ENCODE results near the gene ETFDH. TPM values are rescaled to one million over a fixed set of nuclear protein-coding genes. Genes with fewer than 3 reads are reported as not detected.

Gene ETFDH
- total and polyA plus RNA-seq, 8 donors: 11.6 to 33.3 (median 14.2) TPM

DNA sequence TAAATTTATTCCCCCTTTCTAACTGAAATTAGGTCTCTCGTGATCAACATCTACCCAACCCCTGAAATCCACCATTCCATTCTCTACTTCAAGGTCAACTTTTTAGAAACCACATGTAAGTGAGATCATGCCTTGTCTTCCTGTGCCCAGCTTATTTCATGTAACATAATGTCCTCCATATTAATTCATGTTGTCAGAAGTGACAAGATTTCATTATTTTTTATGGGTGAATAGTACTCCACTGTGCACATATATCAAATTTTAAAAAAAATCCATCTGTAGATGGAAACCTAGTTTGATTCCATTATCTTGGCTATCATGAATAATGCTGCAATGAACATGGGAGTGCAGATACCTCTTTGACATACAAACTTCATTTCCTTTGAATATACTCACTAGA is 49.6 kb downstream of the ETFDH start:
- Histone ChIP-seq H3K27me3 (no peaks in the 10 kb centered on the region), H3K4me3 (no peak overlapping the region), H3K27ac (no peak overlapping the region), H3K9me3 (no peaks in the 10 kb centered on the region), H3K36me3 (peaks cover 0 to 12% (median 0%) of the 10 kb centered on the region in 3 donors), H3K4me1 (peaks cover 0 to 8% (median 5%) of the 10 kb centered on the region in 3 donors)
- no peak for ATAC-seq
- intact Hi-C loops (cut with DNase I): loop anchor here in 1 of 3 donors (10.0 kb wide), 1 partner anchor 483 kb away; no protein-coding TSS in a partner anchor
- FAIRE-seq: no peak
- TF ChIP-seq, protein P1, sequence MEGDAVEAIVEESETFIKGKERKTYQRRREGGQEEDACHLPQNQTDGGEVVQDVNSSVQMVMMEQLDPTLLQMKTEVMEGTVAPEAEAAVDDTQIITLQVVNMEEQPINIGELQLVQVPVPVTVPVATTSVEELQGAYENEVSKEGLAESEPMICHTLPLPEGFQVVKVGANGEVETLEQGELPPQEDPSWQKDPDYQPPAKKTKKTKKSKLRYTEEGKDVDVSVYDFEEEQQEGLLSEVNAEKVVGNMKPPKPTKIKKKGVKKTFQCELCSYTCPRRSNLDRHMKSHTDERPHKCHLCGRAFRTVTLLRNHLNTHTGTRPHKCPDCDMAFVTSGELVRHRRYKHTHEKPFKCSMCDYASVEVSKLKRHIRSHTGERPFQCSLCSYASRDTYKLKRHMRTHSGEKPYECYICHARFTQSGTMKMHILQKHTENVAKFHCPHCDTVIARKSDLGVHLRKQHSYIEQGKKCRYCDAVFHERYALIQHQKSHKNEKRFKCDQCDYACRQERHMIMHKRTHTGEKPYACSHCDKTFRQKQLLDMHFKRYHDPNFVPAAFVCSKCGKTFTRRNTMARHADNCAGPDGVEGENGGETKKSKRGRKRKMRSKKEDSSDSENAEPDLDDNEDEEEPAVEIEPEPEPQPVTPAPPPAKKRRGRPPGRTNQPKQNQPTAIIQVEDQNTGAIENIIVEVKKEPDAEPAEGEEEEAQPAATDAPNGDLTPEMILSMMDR (IDR thresholded peaks at IDR 0.05): no peak
- 81 to 83% methylated on average over 1 of the region's 1 CpG for WGBS, 2 donors
- DNase-seq: no peak

GRCh38 chr4:158722291-158722916 is 50.3 kb downstream of the ETFDH start:
- TF ChIP-seq, protein P1 (IDR thresholded peaks at IDR 0.05): no peak
- H3K4me1 ChIP-seq: peaks cover 0 to 8% (median 5%) of the 10 kb centered on the region in 3 donors
- H3K27me3 ChIP-seq: no peaks in the 10 kb centered on the region
- peak overlapping the region; percentile 63 to 95 (median 87) for H3K27ac ChIP-seq
- no peaks in the 10 kb centered on the region for H3K9me3 ChIP-seq
- ATAC-seq: peak; percentile 38 to 76 (median 63)
- WGBS, 2 donors: 4 to 5% methylated on average over 16 of the region's 16 CpGs
- peak in 1 of 6 donors; percentile 20 for DNase-seq
- no peak for FAIRE-seq
- intact Hi-C loops (cut with DNase I): loop anchor here in 1 of 3 donors (10.0 kb wide), 1 partner anchor 482 kb away; no protein-coding TSS in a partner anchor
- peaks cover 0 to 9% (median 0%) of the 10 kb centered on the region in 3 donors for H3K36me3 ChIP-seq
- H3K4me3 ChIP-seq: peak overlapping the region; percentile 50 to 77 (median 68)

- DNase-seq (peak; percentile 78 to 92 (median 85)), FAIRE-seq (no peak), ATAC-seq (peak; percentile 97 to 99 (median 99))
- Histone ChIP-seq H3K9me3 (no peaks in the 10 kb centered on the region), H3K36me3 (peaks cover 0 to 8% (median 0%) of the 10 kb centered on the region in 3 donors), H3K4me3 (peak within 1 kb of the TSS; percentile 50 to 77 (median 68)), H3K27me3 (no peaks in the 10 kb centered on the region), H3K27ac (peak within 1 kb of the TSS; percentile 63 to 95 (median 87)), H3K4me1 (peaks cover 0 to 8% (median 5%) of the 10 kb centered on the region in 3 donors)
- 0% methylated on average over 65 of the region's 65 CpGs for WGBS, 2 donors
- TF ChIP-seq, protein P1 (IDR thresholded peaks at IDR 0.05): no peak
- intact Hi-C loops (cut with DNase I): loop anchor here in 1 of 3 donors (10.0 kb wide), 1 partner anchor 482 kb away; no protein-coding TSS in a partner anchor
These were observed 51.1 kb downstream of the ETFDH start, which contains the start of gene PPID for GRCh38 chr4:158722917-158723793. Gene PPID (minus strand): TSS chr4:158723396. CDS start chr4:158723288, 108 bp downstream.

DNA sequence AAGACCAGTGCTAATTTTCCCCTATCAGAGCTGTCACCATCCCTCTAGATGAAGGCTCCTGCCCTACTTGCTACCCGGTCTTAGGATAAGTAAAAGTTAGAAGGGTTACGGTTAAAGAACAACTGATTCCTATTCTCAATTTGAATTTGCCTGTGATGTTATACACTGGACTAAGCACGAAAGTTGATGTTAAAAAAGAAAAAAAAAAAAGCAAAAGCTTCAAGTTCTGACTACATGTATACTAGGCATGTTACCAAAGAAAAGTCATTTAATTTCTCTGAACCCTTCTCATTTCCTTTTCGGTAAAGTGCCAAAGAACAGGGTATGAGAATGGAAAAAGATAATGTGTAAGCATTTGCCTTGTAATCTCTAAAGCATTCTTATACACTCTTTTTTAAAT is 52.5 kb downstream of the ETFDH start:
- WGBS, 2 donors: 74 to 79% methylated on average over 4 of the region's 4 CpGs
- no peak overlapping the region for H3K4me3 ChIP-seq
- ATAC-seq: no peak
- no peaks in the 10 kb centered on the region for H3K27me3 ChIP-seq
- H3K4me1 ChIP-seq: peaks cover 0 to 8% (median 5%) of the 10 kb centered on the region in 3 donors
- intact Hi-C loops (cut with DNase I): loop anchor here in 1 of 3 donors (5.0 to 10.0 kb wide), 2 partner anchors 128 to 480 kb away; no protein-coding TSS in a partner anchor
- TF ChIP-seq, protein P1 (IDR thresholded peaks at IDR 0.05): no peak
- no peak overlapping the region for H3K27ac ChIP-seq
- no peaks in the 10 kb centered on the region for H3K36me3 ChIP-seq
- H3K9me3 ChIP-seq: no peaks in the 10 kb centered on the region
- no peak for DNase-seq
- no peak for FAIRE-seq
